Mucosa of descending colon (tissue), 3 donors: Measurements from ENCODE around the gene RAD51B. TPM values are rescaled to one million over a fixed set of nuclear protein-coding genes. Genes with fewer than 3 reads are reported as not detected.

Experiments
- ATAC-seq: fragments of 200-7000 bp; cut with Tn5 transposase; one replicate; pipeline ENCODE4 v1.9.1; 2020; ENCODE audit warnings: mild to moderate bottlenecking, moderate library complexity
- DNase-seq, 3 donors: peaks; one replicate each; pipeline ENCODE4 v3.0.0-alpha.2; 2020
- H3K36me3 ChIP-seq: fragments of 200-600 bp; one replicate; pipeline ENCODE4 v1.8.0; 2021; ENCODE audit warnings: low read depth, mild to moderate bottlenecking
- H3K4me1 ChIP-seq: fragments of 200-600 bp; one replicate; pipeline ENCODE4 v1.8.0; 2021; ENCODE audit warnings: low read depth, mild to moderate bottlenecking
- H3K4me3 ChIP-seq: fragments of 200-600 bp; one replicate; pipeline ENCODE4 v1.8.0; 2021; ENCODE audit warnings: mild to moderate bottlenecking
- H3K9me3 ChIP-seq: fragments of 200-600 bp; one replicate; pipeline ENCODE4 v1.8.0; 2021; ENCODE audit warnings: mild to moderate bottlenecking
- CTCF ChIP-seq: fragments of 200-600 bp; IDR thresholded peaks from one replicate; pipeline ENCODE4 v1.8.0; 2022; ENCODE audit warnings: antibody characterized with exemption, mild to moderate bottlenecking
- intact Hi-C, 2 donors: fragments of 100-400 bp; cut with DNase I in 1 of 2; cut with micrococcal nuclease in 1 of 2; formaldehyde crosslinking; loops; one replicate each; pipeline versions ENCODE4 v1.11.0 to v1.11.1; 2022; cut with DNase I, micrococcal nuclease
- total RNA-seq, 3 donors: library from RNA; stranded (reverse); fragmentation: NEBNext Ultra II Directional in 2 of 3; extraction: Animal tissue kit (Norgen Biotek cat#: 25700) in 2 of 3; gene quantifications; one replicate each; pipeline versions ENCODE4 v1.2.1 to v1.2.4, GENCODE V29; 2021 to 2023
- donor health status: DM: no; HTN: no; CAD: no; lungs with moderate emphysema.
- donor health status: DM: no; HTN: no; CAD: no.
- donor health status: DM: no; HTN: yes; CAD: no.

RAD51B gene
- total RNA-seq, 3 donors from 2014 or later = 15.8 to 23.3 (median 20.9) TPM

GRCh38 chr14:68317239-68317638 lies 497.7 kb downstream of the RAD51B start:
- H3K4me3 ChIP-seq = no peak overlapping the region
- no peaks in the 10 kb centered on the region for H3K36me3 ChIP-seq
- TF ChIP-seq CTCF = no peak
- intact Hi-C loops = no loop called here
- H3K4me1 ChIP-seq = no peaks in the 10 kb centered on the region
- DNase-seq (no peak), ATAC-seq (no peak)
- H3K9me3 ChIP-seq = no peaks in the 10 kb centered on the region

GRCh38 chr14:68318828-68319227 lies 499.2 kb downstream of the RAD51B start:
- no peaks in the 10 kb centered on the region for H3K36me3 ChIP-seq
- no peak for DNase-seq
- no peaks in the 10 kb centered on the region for H3K9me3 ChIP-seq
- ATAC-seq = no peak
- intact Hi-C loops = no loop called here
- no peak overlapping the region for H3K4me3 ChIP-seq
- no peak for TF ChIP-seq CTCF
- H3K4me1 ChIP-seq = no peaks in the 10 kb centered on the region

GRCh38 chr14:68320495-68320894 lies 500.9 kb downstream of the RAD51B start:
- DNase-seq = no peak
- Histone ChIP-seq H3K4me1 (no peaks in the 10 kb centered on the region), H3K4me3 (no peak overlapping the region), H3K36me3 (no peaks in the 10 kb centered on the region), H3K9me3 (no peaks in the 10 kb centered on the region)
- ATAC-seq = no peak
- intact Hi-C loops = no loop called here
- TF ChIP-seq CTCF = no peak

GRCh38 chr14:68322940-68323620 lies 503.5 kb downstream of the RAD51B start:
- intact Hi-C loops = no loop called here
- ATAC-seq (no peak), DNase-seq (no peak)
- Histone ChIP-seq H3K36me3 (no peaks in the 10 kb centered on the region), H3K9me3 (no peaks in the 10 kb centered on the region), H3K4me3 (no peak overlapping the region), H3K4me1 (no peaks in the 10 kb centered on the region)
- no peak for TF ChIP-seq CTCF

GRCh38 chr14:68325267-68325807 lies 505.8 kb downstream of the RAD51B start:
- no peak overlapping the region for H3K4me3 ChIP-seq
- intact Hi-C loops = no loop called here
- H3K9me3 ChIP-seq = no peaks in the 10 kb centered on the region
- no peak for TF ChIP-seq CTCF
- no peaks in the 10 kb centered on the region for H3K36me3 ChIP-seq
- ATAC-seq = peak; percentile 17
- no peak for DNase-seq
- H3K4me1 ChIP-seq = no peaks in the 10 kb centered on the region
